HG02759 (cell line): ENCODE results near the gene MFF.

ENCODE experiments used
- ATAC-seq: cut with Tn5 transposase; IDR thresholded peaks from one replicate; pipeline ENCODE4 v1.9.1; 2021; ENCODE audit warnings: mild to moderate bottlenecking, moderate library complexity; ENCODE audit not compliant: unreplicated experiment

MFF gene

DNA sequence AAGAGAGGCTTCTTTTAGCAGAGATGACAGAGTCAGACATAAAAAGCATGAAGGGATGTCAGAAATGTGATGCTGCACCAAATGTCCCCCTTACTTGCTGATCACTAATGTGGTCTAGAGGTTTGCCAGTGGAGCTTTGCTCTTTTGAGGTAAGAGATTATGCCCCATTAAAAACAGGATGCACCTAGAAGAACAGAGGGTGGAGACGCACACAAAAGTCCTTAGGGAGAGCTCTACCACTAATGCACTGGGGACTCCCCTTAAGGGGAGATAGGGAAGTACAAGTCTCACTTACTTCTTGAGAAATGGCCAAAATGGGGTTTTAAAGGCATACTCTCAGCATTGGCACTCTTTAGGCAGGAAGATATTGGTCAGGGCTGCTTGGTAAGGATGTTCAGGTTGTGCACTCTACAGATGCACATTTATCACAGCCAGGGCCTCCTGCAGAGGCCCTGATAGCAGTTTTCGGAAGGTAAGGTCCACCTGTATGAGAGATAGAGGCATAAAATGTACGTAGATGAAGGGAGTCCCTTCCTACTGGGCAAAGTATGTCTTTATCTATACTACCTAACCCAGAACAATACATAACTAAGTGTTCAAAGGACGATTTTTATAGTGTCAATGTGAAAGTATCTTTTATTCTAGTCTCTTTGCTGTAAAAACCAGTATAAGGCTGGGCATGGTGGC, 79.7 kb downstream of the MFF start:
- no peak for ATAC-seq

- ATAC-seq, result peak; percentile 50
These were observed 81.4 kb downstream of the MFF start for GRCh38 chr2:227406177-227407031.
